CD14-positive monocyte (primary cell): ENCODE data around the gene REPIN1. TPM values are rescaled to one million over a fixed set of nuclear protein-coding genes. Genes with fewer than 3 reads are reported as not detected.

Experiments used
- DNase-seq, 3 donors: peaks; one replicate each; pipeline ENCODE4 v3.0.0-alpha.2; 2011 to 2022
- H2AFZ ChIP-seq: 2 replicates; pipeline ENCODE4 v1.6.0; 2012; ENCODE audit warnings: mild to moderate bottlenecking, low read depth, low read length, inconsistent platforms; ENCODE audit not compliant: insufficient read depth, poor library complexity, severe bottlenecking
- H3K27ac ChIP-seq, 2 donors: 1 replicate in 1 of 2; 2 replicates in 1 of 2; pipeline ENCODE4 v1.5.1; 2012 to 2013; ENCODE audit warnings: low read length in 2 of 2, control low read depth in 1 of 2, inconsistent platforms in 1 of 2, low read depth in 1 of 2, mild to moderate bottlenecking in 1 of 2
- H3K27me3 ChIP-seq, 2 donors: one replicate each; pipeline versions ENCODE4 v1.6.0 to v1.6.1; 2011 to 2013; ENCODE audit warnings: low read length in 2 of 2; ENCODE audit not compliant: control insufficient read depth in 2 of 2, insufficient read depth in 2 of 2
- H3K36me3 ChIP-seq, 2 donors: replicated peaks in 1 of 2; 1 replicate in 1 of 2; 2 replicates in 1 of 2; pipeline versions ENCODE4 v1.5.1 to v1.6.1; 2012 to 2013; ENCODE audit warnings: low read length in 2 of 2, control low read depth in 1 of 2, inconsistent platforms in 1 of 2, mild to moderate bottlenecking in 1 of 2; ENCODE audit not compliant: insufficient read depth in 2 of 2, control insufficient read depth in 1 of 2
- H3K4me1 ChIP-seq, 2 donors: 1 replicate in 1 of 2; 2 replicates in 1 of 2; pipeline versions ENCODE4 v1.5.1 to v1.6.1; 2012 to 2013; ENCODE audit warnings: low read length in 2 of 2, control low read depth in 1 of 2, inconsistent platforms in 1 of 2, mild to moderate bottlenecking in 1 of 2, moderate library complexity in 1 of 2; ENCODE audit not compliant: insufficient read depth in 2 of 2, control insufficient read depth in 1 of 2
- H3K4me2 ChIP-seq: replicated peaks from 2 replicates; pipeline ENCODE3; 2012; ENCODE audit warnings: low read length, moderate library complexity, mild to moderate bottlenecking; ENCODE audit not compliant: poor library complexity, severe bottlenecking; ENCODE audit errors: extremely low read depth
- H3K4me3 ChIP-seq, 3 experiments: fragments of 200-600 bp in 1 of 3; sonication (generic) in 1 of 3; replicated peaks in 1 of 3; 1 replicate in 2 of 3; 2 replicates in 1 of 3; pipeline ENCODE4 v1.5.1; 2011 to 2013; ENCODE audit warnings: low read length in 3 of 3, mild to moderate bottlenecking in 3 of 3, control low read depth in 2 of 3, low read depth in 2 of 3, inconsistent platforms in 1 of 3, moderate library complexity in 1 of 3
- H3K79me2 ChIP-seq: 2 replicates; pipeline ENCODE4 v1.6.0; 2012; ENCODE audit warnings: mild to moderate bottlenecking, control low read depth, inconsistent platforms, low read length, moderate library complexity; ENCODE audit not compliant: insufficient read depth
- H3K9ac ChIP-seq: 2 replicates; pipeline ENCODE4 v1.6.0; 2017; ENCODE audit warnings: low read length, mild to moderate bottlenecking; ENCODE audit not compliant: insufficient read depth, poor library complexity, severe bottlenecking
- H3K9me3 ChIP-seq, 2 donors: replicated peaks in 1 of 2; 1 replicate in 1 of 2; 2 replicates in 1 of 2; pipeline versions ENCODE4 v1.5.1 to v1.6.1; 2012 to 2013; ENCODE audit warnings: low read length in 2 of 2, control low read depth in 1 of 2; ENCODE audit not compliant: control insufficient read depth in 1 of 2, insufficient read depth in 1 of 2
- H4K20me1 ChIP-seq: 2 replicates; pipeline ENCODE4 v1.6.0; 2012; ENCODE audit warnings: mild to moderate bottlenecking, low read length, control low read depth, moderate library complexity; ENCODE audit not compliant: insufficient read depth
- H3K27ac Mint-ChIP-seq, 7 donors: one replicate each; pipeline ENCODE4 v1.8.0; 2020; ENCODE audit warnings: mild to moderate bottlenecking in 7 of 7, mixed read lengths in 7 of 7, moderate library complexity in 6 of 7, inconsistent platforms in 2 of 7
- H3K27me3 Mint-ChIP-seq, 3 donors: one replicate each; pipeline ENCODE4 v1.8.0; 2021 to 2022; ENCODE audit warnings: low read depth in 3 of 3, mild to moderate bottlenecking in 3 of 3, mixed read lengths in 3 of 3, moderate library complexity in 3 of 3, inconsistent platforms in 1 of 3
- H3K36me3 Mint-ChIP-seq, 2 donors: one replicate each; pipeline ENCODE4 v1.8.0; 2020; ENCODE audit warnings: mixed read lengths in 2 of 2, inconsistent platforms in 1 of 2, mild to moderate bottlenecking in 1 of 2
- H3K4me1 Mint-ChIP-seq: one replicate; pipeline ENCODE4 v1.8.0; 2020; ENCODE audit warnings: mild to moderate bottlenecking, mixed read lengths
- H3K4me3 Mint-ChIP-seq, 2 donors: one replicate each; pipeline ENCODE4 v1.8.0; 2020; ENCODE audit warnings: mild to moderate bottlenecking in 2 of 2, mixed read lengths in 2 of 2, moderate library complexity in 1 of 2
- H3K9me3 Mint-ChIP-seq, 7 donors: one replicate each; pipeline ENCODE4 v1.8.0; 2020 to 2022; ENCODE audit warnings: mixed read lengths in 7 of 7, mild to moderate bottlenecking in 6 of 7, moderate library complexity in 6 of 7, inconsistent platforms in 2 of 7
- WGBS: methylation state at CpG from one replicate; pipeline ENCODE4 v1.1.5; 2013; ENCODE audit warnings: missing lambda C conversion rate; ENCODE audit not compliant: insufficient coverage; 5-methylcytosine and 5-hydroxymethylcytosine counted together
- intact Hi-C, 2 donors: fragments of 100-400 bp; cut with micrococcal nuclease; formaldehyde crosslinking; loops; one replicate each; pipeline versions ENCODE4 v1.15.0 to v1.15.1; 2023
- polyA plus RNA-seq, 3 donors: library from polyadenylated mRNA; depleted of rRNA in 1 of 3; unstranded in 2 of 3; stranded (reverse) in 1 of 3; fragments of 300-500 nt in 2 of 3; fragments of >200 nt in 1 of 3; fragmentation: Illumina TruSeq in 2 of 3; gene quantifications; 1 replicate in 2 of 3; 2 replicates in 1 of 3; pipeline ENCODE4 v1.2.3, GENCODE V29; 2012 to 2021
- TF ChIP-seq, protein P1 (sequence below): fragments of 200-600 bp; IDR thresholded peaks from one replicate; pipeline ENCODE4 v1.8.0; 2022; ENCODE audit warnings: antibody characterized with exemption, mild to moderate bottlenecking

REPIN1 gene
- polyA plus RNA-seq, 3 donors, result 32.7 to 42.9 (median 39.0) TPM

DNA sequence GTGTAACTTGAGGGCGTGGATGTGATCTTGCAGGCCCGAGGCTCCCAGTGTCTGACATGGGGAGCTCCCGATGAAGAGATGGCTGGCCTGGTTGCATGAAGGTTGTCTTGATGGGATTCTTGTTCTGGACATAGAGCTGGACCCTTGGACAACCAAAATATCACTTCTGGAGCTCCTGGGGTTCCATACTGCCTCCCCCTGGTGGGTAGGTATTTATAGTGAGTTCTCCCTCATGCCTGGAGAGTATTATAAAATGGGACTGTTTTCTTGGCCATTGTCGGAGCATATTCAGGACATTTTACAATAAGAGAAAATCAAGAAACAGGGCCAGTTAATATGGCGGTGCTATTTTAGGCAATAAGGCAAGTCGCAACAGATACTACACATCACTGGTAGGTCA lies 49.2 kb downstream of the REPIN1 start:
- Mint-ChIP-seq H3K36me3 (peaks cover 0 to 1% of the 10 kb centered on the region in 2 donors), H3K4me3 (no peak overlapping the region), H3K27ac (no peak overlapping the region), H3K27me3 (peaks cover 9 to 20% (median 9%) of the 10 kb centered on the region in 3 donors), H3K4me1 (peaks cover 12% of the 10 kb centered on the region), H3K9me3 (peaks cover 0 to 2% (median 0%) of the 10 kb centered on the region in 7 donors)
- H2AFZ ChIP-seq, result no peak overlapping the region
- 96% methylated on average over 4 of the region's 6 CpGs for WGBS
- no peak overlapping the region for H3K4me3 ChIP-seq
- intact Hi-C loops, result no loop called here
- no peaks in the 10 kb centered on the region for H3K79me2 ChIP-seq
- H3K27me3 ChIP-seq, result no peaks in the 10 kb centered on the region
- no peak overlapping the region for H3K9ac ChIP-seq
- no peak overlapping the region for H3K27ac ChIP-seq
- H3K9me3 ChIP-seq, result no peaks in the 10 kb centered on the region
- no peak for DNase-seq
- H4K20me1 ChIP-seq, result no peaks in the 10 kb centered on the region
- peaks cover 2 to 6% of the 10 kb centered on the region in 2 donors for H3K4me1 ChIP-seq
- no peaks in the 10 kb centered on the region for H3K36me3 ChIP-seq
- TF ChIP-seq, protein P1, sequence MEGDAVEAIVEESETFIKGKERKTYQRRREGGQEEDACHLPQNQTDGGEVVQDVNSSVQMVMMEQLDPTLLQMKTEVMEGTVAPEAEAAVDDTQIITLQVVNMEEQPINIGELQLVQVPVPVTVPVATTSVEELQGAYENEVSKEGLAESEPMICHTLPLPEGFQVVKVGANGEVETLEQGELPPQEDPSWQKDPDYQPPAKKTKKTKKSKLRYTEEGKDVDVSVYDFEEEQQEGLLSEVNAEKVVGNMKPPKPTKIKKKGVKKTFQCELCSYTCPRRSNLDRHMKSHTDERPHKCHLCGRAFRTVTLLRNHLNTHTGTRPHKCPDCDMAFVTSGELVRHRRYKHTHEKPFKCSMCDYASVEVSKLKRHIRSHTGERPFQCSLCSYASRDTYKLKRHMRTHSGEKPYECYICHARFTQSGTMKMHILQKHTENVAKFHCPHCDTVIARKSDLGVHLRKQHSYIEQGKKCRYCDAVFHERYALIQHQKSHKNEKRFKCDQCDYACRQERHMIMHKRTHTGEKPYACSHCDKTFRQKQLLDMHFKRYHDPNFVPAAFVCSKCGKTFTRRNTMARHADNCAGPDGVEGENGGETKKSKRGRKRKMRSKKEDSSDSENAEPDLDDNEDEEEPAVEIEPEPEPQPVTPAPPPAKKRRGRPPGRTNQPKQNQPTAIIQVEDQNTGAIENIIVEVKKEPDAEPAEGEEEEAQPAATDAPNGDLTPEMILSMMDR, result no peak
- no peak overlapping the region for H3K4me2 ChIP-seq

DNA sequence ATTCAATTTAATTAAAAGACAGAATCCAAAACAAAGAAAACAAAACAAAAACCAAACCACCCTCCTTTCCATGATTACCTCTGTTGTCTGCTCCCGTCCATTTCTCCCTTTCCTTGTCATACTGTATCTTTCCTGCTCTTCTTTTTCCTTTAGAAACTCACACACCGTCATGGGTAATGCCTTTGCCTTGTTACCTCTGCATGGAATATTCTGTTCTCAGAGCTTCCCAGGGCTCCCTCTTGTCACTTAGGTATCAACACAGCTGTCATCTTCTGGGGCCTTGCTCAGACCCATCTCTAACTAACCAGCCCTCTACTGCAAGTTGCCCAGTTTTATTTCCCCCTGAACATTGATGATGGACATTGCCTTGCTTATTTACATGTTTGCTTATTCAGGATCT lies 51.6 kb downstream of the REPIN1 start:
- H3K27ac Mint-ChIP-seq, result no peak overlapping the region
- no peak overlapping the region for H2AFZ ChIP-seq
- no peaks in the 10 kb centered on the region for H3K79me2 ChIP-seq
- no peak for DNase-seq
- no peak overlapping the region for H3K9ac ChIP-seq
- no peak overlapping the region for H3K4me2 ChIP-seq
- H4K20me1 ChIP-seq, result no peaks in the 10 kb centered on the region
- H3K36me3 ChIP-seq, result no peaks in the 10 kb centered on the region
- peaks cover 0 to 3% (median 0%) of the 10 kb centered on the region in 7 donors for H3K9me3 Mint-ChIP-seq
- intact Hi-C loops, result loop anchor here (2.0 kb wide), 1 partner anchor 63 kb away; no protein-coding TSS in a partner anchor
- no peaks in the 10 kb centered on the region for H3K27me3 ChIP-seq
- no peak overlapping the region for H3K4me3 Mint-ChIP-seq
- H3K27me3 Mint-ChIP-seq, result peaks cover 6 to 16% (median 8%) of the 10 kb centered on the region in 3 donors
- H3K4me1 ChIP-seq, result peaks cover 2 to 6% of the 10 kb centered on the region in 2 donors
- no peaks in the 10 kb centered on the region for H3K9me3 ChIP-seq
- H3K4me1 Mint-ChIP-seq, result peaks cover 10% of the 10 kb centered on the region
- WGBS, result 78% methylated on average over 2 of the region's 2 CpGs
- H3K27ac ChIP-seq, result no peak overlapping the region
- H3K4me3 ChIP-seq, result no peak overlapping the region
- no peaks in the 10 kb centered on the region for H3K36me3 Mint-ChIP-seq
- TF ChIP-seq, protein P1, result no peak
